Fibroblast of peridontal ligament (primary cell): Measurements from ENCODE around the gene ASPN.
"Not testable (repeated sequence)": the region's sequence is repeated elsewhere in the genome, so short reads cannot be mapped to it uniquely, and the experiment has no call there.

Experiments used
- DNase-seq: peaks from one replicate; pipeline ENCODE4 v3.0.0-alpha.2; 2010; ENCODE audit errors: extremely low read depth

The ASPN gene

GRCh38 chr9:92422611-92423338, 59.5 kb downstream of the ASPN start:
- DNase-seq, result no peak

GRCh38 chr9:92414566-92414965, 67.7 kb downstream of the ASPN start:
- no peak for DNase-seq

GRCh38 chr9:92411157-92411556, 71.1 kb downstream of the ASPN start:
- DNase-seq, result not testable (repeated sequence)

- peak; percentile 53 for DNase-seq
Measured at GRCh38 chr9:92408747-92409478, 73.4 kb downstream of the ASPN start.

GRCh38 chr9:92407818-92408217, 74.5 kb downstream of the ASPN start:
- DNase-seq, result peak; percentile 53

GRCh38 chr9:92406477-92406876, 75.8 kb downstream of the ASPN start:
- DNase-seq, result no peak
